HepG2 (cell line): ENCODE data around the gene MCF2L. TPM values are rescaled to one million over a fixed set of nuclear protein-coding genes. Genes with fewer than 3 reads are reported as not detected.

Source experiments
- ARID2 ChIP-seq: sonication (generic); formaldehyde crosslinking; IDR thresholded peaks from 2 replicates; pipeline ENCODE4 v1.8.1; 2022; ENCODE audit warnings: mild to moderate bottlenecking, missing genetic modification reagents, borderline replicate concordance
- CBX1 ChIP-seq: IDR thresholded peaks from one replicate; pipeline ENCODE4 v1.6.1; 2016; ENCODE audit warnings: antibody characterized with exemption, low read depth
- CERS6 ChIP-seq: sonication (generic); formaldehyde crosslinking; IDR thresholded peaks from 2 replicates; pipeline ENCODE4 v1.5.0; 2020; ENCODE audit warnings: missing genetic modification reagents
- ERF ChIP-seq: IDR thresholded peaks from 2 replicates; pipeline ENCODE4 v1.6.1; 2018; ENCODE audit warnings: missing biosample characterization, missing genetic modification reagents
- ETV5 ChIP-seq: IDR thresholded peaks from 2 replicates; pipeline ENCODE4 v1.6.1; 2018; ENCODE audit warnings: missing biosample characterization, missing genetic modification reagents, inconsistent platforms, borderline replicate concordance
- GMEB2 ChIP-seq: IDR thresholded peaks from 2 replicates; pipeline ENCODE4 v1.6.1; 2016; ENCODE audit warnings: missing biosample characterization, missing genetic modification reagents, low read depth
- KDM3A ChIP-seq: IDR thresholded peaks from 2 replicates; pipeline ENCODE4 v1.6.1; 2018; ENCODE audit warnings: low read depth, missing compliant biosample characterization
- MTF2 ChIP-seq: sonication (generic); formaldehyde crosslinking; IDR thresholded peaks from 2 replicates; pipeline ENCODE4 v1.5.0; 2020; ENCODE audit warnings: missing genetic modification reagents, borderline replicate concordance
- NRL ChIP-seq: sonication (generic); formaldehyde crosslinking; IDR thresholded peaks from 2 replicates; pipeline ENCODE4 v1.5.0; 2020; ENCODE audit warnings: missing genetic modification reagents, mild to moderate bottlenecking, moderate library complexity, borderline replicate concordance
- POGZ ChIP-seq: sonication (generic); formaldehyde crosslinking; IDR thresholded peaks from 2 replicates; pipeline ENCODE4 v1.4.0; 2020; ENCODE audit warnings: mild to moderate bottlenecking, missing genetic modification reagents
- POLR2A ChIP-seq, 2 experiments: IDR thresholded peaks; 2 replicates each; pipeline ENCODE4 v1.6.1; 2011; ENCODE audit warnings: low read depth in 2 of 2, low read length in 2 of 2, mild to moderate bottlenecking in 1 of 2, moderate library complexity in 1 of 2; ENCODE audit not compliant: insufficient read depth in 1 of 2
- PRMT3 ChIP-seq: sonication (generic); formaldehyde crosslinking; IDR thresholded peaks from 2 replicates; pipeline ENCODE4 v1.8.1; 2022; ENCODE audit warnings: low read depth, mild to moderate bottlenecking, moderate library complexity, missing genetic modification reagents, borderline replicate concordance
- RAD51 ChIP-seq: fragments of 450-650 bp; IDR thresholded peaks from 2 replicates; pipeline ENCODE4 v1.6.1; 2016; ENCODE audit warnings: borderline replicate concordance
- SNRNP70 ChIP-seq: fragments of 200-400 bp; formaldehyde crosslinking; IDR thresholded peaks from 2 replicates; pipeline ENCODE4 v1.6.1; 2017; ENCODE audit warnings: mild to moderate bottlenecking, low read depth, low read length, moderate library complexity
- TRAFD1 ChIP-seq: sonication (generic); formaldehyde crosslinking; IDR thresholded peaks from 2 replicates; pipeline ENCODE4 v1.5.1; 2020; ENCODE audit warnings: missing genetic modification reagents, mild to moderate bottlenecking, borderline replicate concordance
- U2AF1 ChIP-seq: fragments of 200-400 bp; formaldehyde crosslinking; optimal IDR thresholded peaks from 2 replicates; pipeline ENCODE3; 2017; ENCODE audit warnings: mild to moderate bottlenecking, low read depth, low read length
- UBTF ChIP-seq: sonication (generic); formaldehyde crosslinking; IDR thresholded peaks from 2 replicates; pipeline ENCODE4 v1.4.0; 2020; ENCODE audit warnings: mild to moderate bottlenecking, missing genetic modification reagents
- ZBTB37 ChIP-seq: sonication (generic); formaldehyde crosslinking; IDR thresholded peaks from 2 replicates; pipeline ENCODE4 v1.4.0; 2020; ENCODE audit warnings: mild to moderate bottlenecking, missing genetic modification reagents
- ZMYM3 ChIP-seq: sonication (generic); formaldehyde crosslinking; IDR thresholded peaks from 2 replicates; pipeline ENCODE4 v1.5.1; 2020; ENCODE audit warnings: mild to moderate bottlenecking, missing genetic modification reagents
- ZNF607 ChIP-seq: sonication (generic); formaldehyde crosslinking; IDR thresholded peaks from 2 replicates; pipeline ENCODE4 v1.5.1; 2020; ENCODE audit warnings: missing genetic modification reagents, mild to moderate bottlenecking, borderline replicate concordance
- polyA plus RNA-seq, 8 experiments: library from polyadenylated mRNA; depleted of rRNA in 3 of 8; stranded (reverse) in 7 of 8; unstranded in 1 of 8; fragments of >200 nt; fragmentation: Illumina TruSeq in 4 of 8; extraction: Trizol in 4 of 8; gene quantifications; 2 replicates each; pipeline versions ENCODE4 v1.2.1 to v1.2.3, GENCODE V29; 2011 to 2016; ENCODE audit warnings: low read depth in 4 of 8, missing spikeins in 1 of 8, mixed read lengths in 1 of 8; ENCODE audit not compliant: insufficient read depth in 1 of 8
- total RNA-seq, 5 experiments: library from RNA; depleted of rRNA; stranded (reverse); fragments of >200 nt; fragmentation: Illumina TruSeq; extraction: Trizol; gene quantifications; 2 replicates each; pipeline ENCODE4 v1.2.3, GENCODE V29; 2016; ENCODE audit warnings: low read depth in 1 of 5

The MCF2L gene
- total and polyA plus RNA-seq, 2 of the 13 experiments (the other 11 are each of a cell fraction or from before 2014, with no cell fraction given), result 19.4 to 28.4 TPM

DNA sequence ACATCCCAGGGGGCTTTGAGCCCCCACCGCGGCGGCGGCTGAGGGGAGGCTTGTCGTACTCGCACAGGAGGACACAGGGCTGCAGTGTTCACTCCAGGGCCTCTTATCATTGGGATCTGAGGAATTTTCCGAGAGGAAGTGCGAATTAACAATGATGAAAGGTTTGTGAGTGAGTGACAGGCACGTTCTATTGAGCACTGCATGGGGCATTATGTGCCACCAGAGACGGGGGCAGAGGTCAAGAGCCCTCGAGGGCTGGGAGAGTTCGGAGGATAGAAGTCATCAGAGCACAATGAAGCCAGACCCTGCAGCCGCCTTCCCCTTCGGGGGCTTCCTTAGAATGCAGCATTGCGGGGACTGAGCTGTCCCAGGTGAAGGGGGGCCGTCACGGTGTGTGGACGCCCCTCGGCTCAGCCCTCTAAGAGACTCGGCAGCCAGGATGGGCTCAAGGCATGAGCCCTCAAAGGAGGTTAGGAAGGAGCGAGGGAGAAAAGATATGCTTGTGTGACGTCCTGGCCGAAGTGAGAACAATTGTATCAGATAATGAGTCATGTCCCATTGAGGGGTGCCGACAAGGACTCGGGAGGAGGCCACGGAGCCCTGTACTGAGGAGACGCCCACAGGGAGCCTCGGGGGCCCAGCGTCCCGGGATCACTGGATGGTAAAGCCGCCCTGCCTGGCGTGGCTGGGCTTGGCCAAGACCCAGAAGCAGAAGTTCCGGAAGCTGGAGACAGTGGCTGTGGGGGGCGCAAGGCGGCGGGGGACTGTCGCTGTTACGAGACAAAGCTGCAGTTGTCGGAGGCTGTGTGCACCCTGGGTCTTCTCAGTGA is 53.9 kb downstream of the MCF2L start (continued):
- TF ChIP-seq TRAFD1 (CRISPR knock-in tag) (no peak), ZBTB37 (CRISPR knock-in tag) (no peak), CERS6 (CRISPR knock-in tag) (no peak), ZNF607 (no peak), SNRNP70 (no peak), ERF (CRISPR knock-in tag) (peak; percentile 96), RAD51 (no peak), KDM3A (CRISPR knock-in tag) (peak; percentile 47; the same call in 1 of the 2 replicates), CBX1 (no peak), PRMT3 (no peak), GMEB2 (peak; percentile 29; the same call in 1 of the 2 replicates), NRL (no peak), U2AF1 (peak; percentile 44), ZMYM3 (CRISPR knock-in tag) (no peak), POGZ (CRISPR knock-in tag) (peak; percentile 53; the same call in 1 of the 2 replicates), UBTF (CRISPR knock-in tag) (no peak; the same call in 1 of the 2 replicates), MTF2 (CRISPR knock-in tag) (no peak), ETV5 (peak; percentile 98), ARID2 (CRISPR knock-in tag) (0 out of 2 replicates have a peak, but pooled peaks have one; percentile 68), POLR2A (IDR thresholded peaks at IDR 0.05; ENCODE audit: insufficient read depth in 1 of 2, low read depth in 2 of 2, low read length in 2 of 2) (peak in 1 of 2 experiments; percentile 47; a peak in 1 of 4 replicates)
